Gastrocnemius medialis (tissue), 4 donors: ENCODE data around the gene PKLR. TPM values are rescaled to one million over a fixed set of nuclear protein-coding genes. Genes with fewer than 3 reads are reported as not detected.

Source experiments
- ATAC-seq, 2 donors: fragments of 150-250 bp; one replicate each; pipeline ENCODE4 v1.9.1; 2016
- DNase-seq, 2 donors: peaks; one replicate each; pipeline ENCODE4 v3.0.0-alpha.2; 2019
- H3K27ac ChIP-seq, 4 donors: fragments of 200-600 bp; sonication (generic); 1 replicate in 1 of 4; 2 replicates in 3 of 4; pipeline ENCODE4 v1.5.1; 2016 to 2018; ENCODE audit warnings: mild to moderate bottlenecking in 2 of 4, moderate library complexity in 1 of 4
- H3K27me3 ChIP-seq, 3 donors: fragments of 200-600 bp; sonication (generic) in 2 of 3; 1 replicate in 1 of 3; 2 replicates in 2 of 3; pipeline versions ENCODE4 v1.5.1 to v1.6.0; 2016 to 2019; ENCODE audit warnings: mild to moderate bottlenecking in 1 of 3, moderate library complexity in 1 of 3
- H3K36me3 ChIP-seq, 2 donors: fragments of 200-600 bp; sonication (generic) in 1 of 2; one replicate each; pipeline ENCODE4 v1.5.1; 2017 to 2018
- H3K4me1 ChIP-seq, 2 donors: fragments of 200-600 bp; sonication (generic) in 1 of 2; one replicate each; pipeline ENCODE4 v1.5.1; 2016 to 2017; ENCODE audit warnings: mild to moderate bottlenecking in 2 of 2
- H3K4me3 ChIP-seq, 4 donors: fragments of 200-600 bp; sonication (generic) in 3 of 4; 1 replicate in 1 of 4; 2 replicates in 3 of 4; pipeline ENCODE4 v1.5.1; 2016 to 2019; ENCODE audit warnings: mild to moderate bottlenecking in 2 of 4
- H3K9me3 ChIP-seq, 3 donors: fragments of 200-600 bp; sonication (generic) in 2 of 3; 1 replicate in 1 of 3; 2 replicates in 2 of 3; pipeline ENCODE4 v1.5.1; 2016 to 2019
- CTCF ChIP-seq, 5 experiments: fragments of 450-650 bp in 3 of 5; fragments of 200-600 bp in 2 of 5; sonication (generic) in 2 of 5; IDR thresholded peaks in 4 of 5; conservative IDR thresholded peaks in 1 of 5; 1 replicate in 4 of 5; 2 replicates in 1 of 5; pipeline ENCODE4 v1.5.1; 2016 to 2019; ENCODE audit warnings: antibody characterized with exemption in 5 of 5, mild to moderate bottlenecking in 3 of 5, moderate library complexity in 3 of 5
- POLR2A ChIP-seq, 2 donors: fragments of 450-650 bp; IDR thresholded peaks; one replicate each; pipeline ENCODE4 v1.6.1; 2017; ENCODE audit warnings: antibody characterized with exemption in 2 of 2, mild to moderate bottlenecking in 2 of 2, moderate library complexity in 2 of 2
- in situ Hi-C, 4 donors: fragments of 200-750 bp; cut with MboI; loops; one replicate each; pipeline versions ENCODE4 v1.15.0 to v1.8.0; 2017; ENCODE audit warnings: low sequenced_read_pairs in 4 of 4
- intact Hi-C: fragments of 100-400 bp; cut with DNase I; formaldehyde crosslinking; loops from one replicate; pipeline ENCODE4 v1.15.1; 2023; ENCODE audit warnings: low total_unique reads
- microRNA counts, 2 donors: library from miRNA; unstranded; fragments of <30 nt; microRNA quantifications; one replicate each; lab custom pipeline; 2016
- microRNA-seq, 2 donors: library from miRNA; unstranded; fragments of <30 nt; microRNA quantifications; one replicate each; pipeline ENCODE4, GENCODE V29; 2016; ENCODE audit warnings: borderline replicate concordance in 2 of 2
- total RNA-seq, 4 donors: library from RNA; depleted of rRNA; stranded (reverse); fragments of >200 nt; gene quantifications; one replicate each; pipeline versions ENCODE4 v1.1.0 to v1.2.3, GENCODE V29; 2016

The PKLR gene
- total RNA-seq, 4 donors from 2014 or later, result not detected

- no peaks in the 10 kb centered on the region for H3K9me3 ChIP-seq
- TF ChIP-seq POLR2A (IDR thresholded peaks at IDR 0.05) (no peak), CTCF (IDR thresholded peaks at IDR 0.05 in 4 of 5, conservative IDR thresholded peaks at IDR 0.05 in 1 of 5) (no peak)
- H3K27ac ChIP-seq, result peak overlapping the region in 3 of 4 donors; percentile 4 to 27 (median 14)
- ATAC-seq (peak; percentile 43 to 44), DNase-seq (peak; percentile 46 to 70)
- peak overlapping the region; percentile 43 to 56 (median 47) for H3K4me3 ChIP-seq
- in situ Hi-C loops (no loop called here), intact Hi-C loops (loop anchor here (1.0 to 5.0 kb wide), 2 partner anchors 22 to 34 kb away; partner anchors contain the start of genes MTX1 and THBS3)
- no peaks in the 10 kb centered on the region for H3K27me3 ChIP-seq
- H3K36me3 ChIP-seq, result peaks cover 0 to 12% of the 10 kb centered on the region in 2 donors
- peaks cover 25 to 26% of the 10 kb centered on the region in 2 donors for H3K4me1 ChIP-seq
Observed at GRCh38 chr1:155241069-155241679, 60.1 kb downstream of the PKLR start.

MicroRNAs encoded within 50 kb of the gene (microRNA counts, 767-probe panel; counts per million panel counts)
- microRNA hsa-miR-555 (lab: Ali Mortazavi, UCI), result 356 to 448 counts per million in 2 donors

Small RNAs within 50 kb of the gene (microRNA-seq; reads per million reads assigned to microRNA genes)
- 0 reads per million in 2 donors for gene MIR555

Other genes with a start within 250 kb of the PKLR start
- gene EFNA4, start 237.7 kb downstream of the PKLR start, total RNA-seq, result under 1 TPM; 0.41 to 0.87 (median 0.80) TPM
- gene EFNA3, start 222.6 kb downstream of the PKLR start, total RNA-seq, result 1 to 10 TPM in 2 of 4 donors, under 1 TPM in 1, not detected in 1; 0.55 to 1.8 (median 1.6) TPM
- gene EFNA1, start 173.6 kb downstream of the PKLR start, total RNA-seq, result 10 to 100 TPM; 12.6 to 35.1 (median 14.4) TPM
- 10 to 100 TPM in 1 of 4 donors, 1 to 10 TPM in 3; 3.5 to 11.4 (median 8.2) TPM for gene SLC50A1, start 165.6 kb downstream of the PKLR start, total RNA-seq
- 10 to 100 TPM in 3 of 4 donors, 1 to 10 TPM in 1; 7.3 to 69.5 (median 57.9) TPM for gene DPM3, start 160.9 kb downstream of the PKLR start, total RNA-seq
- gene KRTCAP2, start 128.1 kb downstream of the PKLR start, total RNA-seq, result 100 to 1,000 TPM in 1 of 4 donors, 10 to 100 TPM in 3; 59.6 to 102 (median 91.6) TPM
- gene TRIM46, start 127.6 kb downstream of the PKLR start, total RNA-seq, result not detected
- gene THBS3, start 93.5 kb downstream of the PKLR start, total RNA-seq, result 1 to 10 TPM; 1.5 to 4.6 (median 3.3) TPM
- gene MTX1, start 92.7 kb downstream of the PKLR start, total RNA-seq, result 10 to 100 TPM; 14.4 to 26.9 (median 24.6) TPM
- 10 to 100 TPM in 3 of 4 donors, 1 to 10 TPM in 1; 7.9 to 22.3 (median 18.8) TPM for gene ENTREP3, start 46.0 kb downstream of the PKLR start, total RNA-seq
- gene SCAMP3, start 39.1 kb downstream of the PKLR start, total RNA-seq, result 100 to 1,000 TPM in 1 of 4 donors, 10 to 100 TPM in 3; 60.0 to 108 (median 79.3) TPM
- gene CLK2, start 27.9 kb downstream of the PKLR start, total RNA-seq, result 10 to 100 TPM in 2 of 4 donors, 1 to 10 TPM in 2; 7.1 to 13.1 (median 9.8) TPM
- 1 to 10 TPM in 2 of 4 donors, under 1 TPM in 2; 0.18 to 1.5 (median 1.1) TPM for gene HCN3, start 24.0 kb downstream of the PKLR start, total RNA-seq
- 10 to 100 TPM; 47.6 to 65.4 (median 49.1) TPM for gene FDPS, start 7.4 kb upstream of the PKLR start, total RNA-seq
- gene RUSC1, start 19.5 kb upstream of the PKLR start, total RNA-seq, result 10 to 100 TPM in 2 of 4 donors, 1 to 10 TPM in 2; 7.4 to 11.5 (median 9.4) TPM